Neural cell (in vitro differentiated cells): Measurements from ENCODE around the gene TXK.

Source experiments
- CTCF ChIP-seq: fragments of 450-650 bp; IDR thresholded peaks from 2 replicates; pipeline ENCODE4 v1.5.1; 2014; ENCODE audit warnings: antibody characterized with exemption, mild to moderate bottlenecking, moderate library complexity; ENCODE audit not compliant: poor library complexity, severe bottlenecking
- EZH2 ChIP-seq: fragments of 200-600, 300-800 bp; shearing (Covaris generic), sonication (generic); IDR thresholded peaks from 2 replicates; pipeline ENCODE4 v1.6.1; 2014; ENCODE audit warnings: antibody characterized with exemption, low read length, borderline replicate concordance, mild to moderate bottlenecking; ENCODE audit not compliant: insufficient read depth, poor library complexity, severe bottlenecking
- POLR2AphosphoS5 ChIP-seq: IDR thresholded peaks from 2 replicates; pipeline ENCODE4 v1.6.1; 2012
- RAD21 ChIP-seq: fragments of 450-650 bp; conservative IDR thresholded peaks from 2 replicates; pipeline ENCODE4 v1.6.1; 2014; ENCODE audit warnings: antibody characterized with exemption, mild to moderate bottlenecking, moderate library complexity

GRCh38 chr4:48172651-48173050 is 38.6 kb upstream of the TXK start:
- no peak for TF ChIP-seq CTCF
- TF ChIP-seq RAD21, result no peak
- no peak for TF ChIP-seq POLR2AphosphoS5
- TF ChIP-seq EZH2, result no peak
